ENCODE results near the gene PSMB7. TPM values are rescaled to one million over a fixed set of nuclear protein-coding genes. Genes with fewer than 3 reads are reported as not detected.

Gene PSMB7
- total and polyA plus RNA-seq, 2 of the 13 experiments (the other 11 are each of a cell fraction or from before 2014, with no cell fraction given) = 259 to 291 TPM

DNA sequence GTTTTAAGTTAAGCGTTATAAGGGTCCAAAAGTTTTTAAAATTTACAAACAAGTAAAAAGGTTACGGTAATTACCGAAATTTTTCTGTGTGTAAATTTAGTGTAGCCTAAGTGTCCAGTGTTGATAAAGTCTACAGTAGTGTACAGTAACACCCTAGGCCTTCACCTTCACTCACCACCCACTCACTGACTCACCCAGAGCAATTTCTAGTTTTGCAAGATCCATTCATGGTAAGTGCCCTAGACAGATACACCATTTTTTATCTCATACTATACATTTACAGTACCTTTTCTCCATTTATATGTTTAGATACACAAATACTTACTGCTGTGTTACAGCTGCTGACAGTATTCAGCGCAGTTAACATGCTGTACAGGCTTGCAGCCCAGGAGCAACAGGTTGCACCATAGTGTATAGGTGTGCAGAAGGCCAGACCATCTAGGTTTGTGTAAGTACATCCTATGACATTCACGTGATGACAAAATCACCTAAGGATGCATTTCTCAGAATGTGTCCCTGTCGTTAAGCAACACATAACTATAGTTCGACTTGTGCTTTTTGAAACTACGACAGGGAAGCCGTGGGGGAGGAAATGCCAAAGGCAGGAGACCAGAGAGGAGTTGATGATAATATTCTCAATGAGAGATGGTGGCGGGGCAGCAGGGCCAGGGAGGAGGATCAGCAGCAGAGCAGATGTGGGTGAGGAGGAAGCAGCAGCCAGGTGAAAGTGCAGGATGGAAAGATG, 48.6 kb downstream of the PSMB7 start:
- CTCF ChIA-PET (ENCODE audit: low intra/inter-chr PET ratio, low total read pairs) = no interaction called here

More for the DNA sequence above, 48.6 kb downstream of the PSMB7 start:
- BruUV-seq (replicated peaks) = no TSS peak
- in situ Hi-C loops (cut with HindIII; ENCODE audit: extremely low pct_ligation_motif_present, low pct_unique_long_range_greater_than_20kb) (no loop called here), intact Hi-C loops (cut with micrococcal nuclease; ENCODE audit: unreplicated experiment) (no loop called here)
- no peak overlapping the region for H3K4me2 ChIP-seq (ENCODE audit: low read depth, low read length)
- H3K27me3 ChIP-seq (ENCODE audit: control insufficient read depth in 1 of 2, insufficient read depth in 2 of 2, low read length in 2 of 2) = no peaks in the 10 kb centered on the region
- 96% methylated on average over 10 of the region's 10 CpGs for WGBS (ENCODE audit: low lambda C conversion rate)
- no peak for FAIRE-seq
- no peak for DNase-seq (ENCODE audit: low spot score)
- TF ChIP-seq MIER2 (CRISPR knock-in tag; IDR thresholded peaks at IDR 0.05) (no peak), JUNB (CRISPR knock-in tag; IDR thresholded peaks at IDR 0.05; ENCODE audit: borderline replicate concordance) (no peak), ARNT2 (CRISPR knock-in tag; IDR thresholded peaks at IDR 0.05; ENCODE audit: low read depth) (no peak), RFX1 (IDR thresholded peaks at IDR 0.05) (no peak), FOXA3 (CRISPR knock-in tag; IDR thresholded peaks at IDR 0.05) (no peak), SALL2 (CRISPR knock-in tag; IDR thresholded peaks at IDR 0.05) (no peak), ZNF580 (CRISPR knock-in tag; IDR thresholded peaks at IDR 0.05; ENCODE audit: borderline replicate concordance, low read depth) (no peak)
- TF ChIP-seq, protein P1, sequence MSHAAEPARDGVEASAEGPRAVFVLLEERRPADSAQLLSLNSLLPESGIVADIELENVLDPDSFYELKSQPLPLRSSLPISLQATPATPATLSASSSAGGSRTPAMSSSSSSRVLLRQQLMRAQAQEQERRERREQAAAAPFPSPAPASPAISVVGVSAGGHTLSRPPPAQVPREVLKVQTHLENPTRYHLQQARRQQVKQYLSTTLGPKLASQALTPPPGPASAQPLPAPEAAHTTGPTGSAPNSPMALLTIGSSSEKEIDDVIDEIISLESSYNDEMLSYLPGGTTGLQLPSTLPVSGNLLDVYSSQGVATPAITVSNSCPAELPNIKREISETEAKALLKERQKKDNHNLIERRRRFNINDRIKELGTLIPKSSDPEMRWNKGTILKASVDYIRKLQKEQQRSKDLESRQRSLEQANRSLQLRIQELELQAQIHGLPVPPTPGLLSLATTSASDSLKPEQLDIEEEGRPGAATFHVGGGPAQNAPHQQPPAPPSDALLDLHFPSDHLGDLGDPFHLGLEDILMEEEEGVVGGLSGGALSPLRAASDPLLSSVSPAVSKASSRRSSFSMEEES (CRISPR knock-in tag; IDR thresholded peaks at IDR 0.05) = no peak
- TF ChIP-seq, protein P2, sequence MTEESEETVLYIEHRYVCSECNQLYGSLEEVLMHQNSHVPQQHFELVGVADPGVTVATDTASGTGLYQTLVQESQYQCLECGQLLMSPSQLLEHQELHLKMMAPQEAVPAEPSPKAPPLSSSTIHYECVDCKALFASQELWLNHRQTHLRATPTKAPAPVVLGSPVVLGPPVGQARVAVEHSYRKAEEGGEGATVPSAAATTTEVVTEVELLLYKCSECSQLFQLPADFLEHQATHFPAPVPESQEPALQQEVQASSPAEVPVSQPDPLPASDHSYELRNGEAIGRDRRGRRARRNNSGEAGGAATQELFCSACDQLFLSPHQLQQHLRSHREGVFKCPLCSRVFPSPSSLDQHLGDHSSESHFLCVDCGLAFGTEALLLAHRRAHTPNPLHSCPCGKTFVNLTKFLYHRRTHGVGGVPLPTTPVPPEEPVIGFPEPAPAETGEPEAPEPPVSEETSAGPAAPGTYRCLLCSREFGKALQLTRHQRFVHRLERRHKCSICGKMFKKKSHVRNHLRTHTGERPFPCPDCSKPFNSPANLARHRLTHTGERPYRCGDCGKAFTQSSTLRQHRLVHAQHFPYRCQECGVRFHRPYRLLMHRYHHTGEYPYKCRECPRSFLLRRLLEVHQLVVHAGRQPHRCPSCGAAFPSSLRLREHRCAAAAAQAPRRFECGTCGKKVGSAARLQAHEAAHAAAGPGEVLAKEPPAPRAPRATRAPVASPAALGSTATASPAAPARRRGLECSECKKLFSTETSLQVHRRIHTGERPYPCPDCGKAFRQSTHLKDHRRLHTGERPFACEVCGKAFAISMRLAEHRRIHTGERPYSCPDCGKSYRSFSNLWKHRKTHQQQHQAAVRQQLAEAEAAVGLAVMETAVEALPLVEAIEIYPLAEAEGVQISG (CRISPR knock-in tag; IDR thresholded peaks at IDR 0.05) = no peak
- TF ChIP-seq, protein P3, sequence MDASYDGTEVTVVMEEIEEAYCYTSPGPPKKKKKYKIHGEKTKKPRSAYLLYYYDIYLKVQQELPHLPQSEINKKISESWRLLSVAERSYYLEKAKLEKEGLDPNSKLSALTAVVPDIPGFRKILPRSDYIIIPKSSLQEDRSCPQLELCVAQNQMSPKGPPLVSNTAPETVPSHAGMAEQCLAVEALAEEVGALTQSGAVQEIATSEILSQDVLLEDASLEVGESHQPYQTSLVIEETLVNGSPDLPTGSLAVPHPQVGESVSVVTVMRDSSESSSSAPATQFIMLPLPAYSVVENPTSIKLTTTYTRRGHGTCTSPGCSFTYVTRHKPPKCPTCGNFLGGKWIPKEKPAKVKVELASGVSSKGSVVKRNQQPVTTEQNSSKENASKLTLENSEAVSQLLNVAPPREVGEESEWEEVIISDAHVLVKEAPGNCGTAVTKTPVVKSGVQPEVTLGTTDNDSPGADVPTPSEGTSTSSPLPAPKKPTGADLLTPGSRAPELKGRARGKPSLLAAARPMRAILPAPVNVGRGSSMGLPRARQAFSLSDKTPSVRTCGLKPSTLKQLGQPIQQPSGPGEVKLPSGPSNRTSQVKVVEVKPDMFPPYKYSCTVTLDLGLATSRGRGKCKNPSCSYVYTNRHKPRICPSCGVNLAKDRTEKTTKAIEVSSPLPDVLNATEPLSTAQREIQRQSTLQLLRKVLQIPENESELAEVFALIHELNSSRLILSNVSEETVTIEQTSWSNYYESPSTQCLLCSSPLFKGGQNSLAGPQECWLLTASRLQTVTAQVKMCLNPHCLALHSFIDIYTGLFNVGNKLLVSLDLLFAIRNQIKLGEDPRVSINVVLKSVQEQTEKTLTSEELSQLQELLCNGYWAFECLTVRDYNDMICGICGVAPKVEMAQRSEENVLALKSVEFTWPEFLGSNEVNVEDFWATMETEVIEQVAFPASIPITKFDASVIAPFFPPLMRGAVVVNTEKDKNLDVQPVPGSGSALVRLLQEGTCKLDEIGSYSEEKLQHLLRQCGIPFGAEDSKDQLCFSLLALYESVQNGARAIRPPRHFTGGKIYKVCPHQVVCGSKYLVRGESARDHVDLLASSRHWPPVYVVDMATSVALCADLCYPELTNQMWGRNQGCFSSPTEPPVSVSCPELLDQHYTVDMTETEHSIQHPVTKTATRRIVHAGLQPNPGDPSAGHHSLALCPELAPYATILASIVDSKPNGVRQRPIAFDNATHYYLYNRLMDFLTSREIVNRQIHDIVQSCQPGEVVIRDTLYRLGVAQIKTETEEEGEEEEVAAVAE (CRISPR knock-in tag; IDR thresholded peaks at IDR 0.05; ENCODE audit: borderline replicate concordance) = no peak
- peaks cover 23% of the 10 kb centered on the region for H3K4me1 ChIP-seq (ENCODE audit: insufficient read depth, low read length)
- H3K36me3 ChIP-seq (replicated peaks in 1 of 2; ENCODE audit: control insufficient read depth in 1 of 2, insufficient read depth in 2 of 2, low read length in 2 of 2) = peaks cover 7 to 8% of the 10 kb centered on the region in 2 experiments; a peak in 3 of 5 replicates
- no peak overlapping the region for H2AFZ ChIP-seq (ENCODE audit: low read length)
- H3K27ac ChIP-seq (ENCODE audit: extremely low read length, insufficient read depth, low read length) = no peak overlapping the region
- H4K20me1 ChIP-seq (ENCODE audit: insufficient read depth, low read length) = peaks cover 9% of the 10 kb centered on the region; the same call in 1 of the 2 replicates
- H3K79me2 ChIP-seq (ENCODE audit: insufficient read depth, low read length) = peaks cover 73% of the 10 kb centered on the region
- H3K4me3 ChIP-seq (replicated peaks in 1 of 3; ENCODE audit: insufficient read depth in 1 of 3, low read depth in 2 of 3, low read length in 3 of 3) = no peak overlapping the region
- H3K9ac ChIP-seq (ENCODE audit: insufficient read depth, low read depth, low read length) = no peak overlapping the region
- no peak; the same call in 2 of the 3 replicates for ATAC-seq
- POLR2A ChIA-PET = no interaction called here
- no peaks in the 10 kb centered on the region for H3K9me3 ChIP-seq (ENCODE audit: low read length)
